Endothelial cell of umbilical vein (primary cell): ENCODE data around the gene SSC5D. TPM values are rescaled to one million over a fixed set of nuclear protein-coding genes. Genes with fewer than 3 reads are reported as not detected.

Experiments
- BruUV-seq: library from RNA; stranded (reverse); fragments of 400-500 nt; replicated peaks from 2 replicates; lab custom pipeline; 2021; lab: Mats Ljungman, UMichigan
- CTCF ChIA-PET: fragments of 300-600, 350-600 bp; sonication (Branson Sonifier 250); formaldehyde crosslinking; loops from one replicate; lab custom pipeline; 2021; ENCODE audit warnings: antibody characterized with exemption, inconsistent platforms; lab: Charles Lee
- POLR2A ChIA-PET: fragments of 300-600, 350-600 bp; sonication (Branson Sonifier 250); formaldehyde crosslinking; loops from one replicate; lab custom pipeline; 2021; ENCODE audit warnings: antibody characterized with exemption, inconsistent platforms; lab: Charles Lee
- DNase-seq: peaks from one replicate; pipeline ENCODE4 v3.0.0-alpha.2; 2011; ENCODE audit warnings: low read depth, low spot score
- FAIRE-seq: peaks from 2 replicates; lab custom pipeline; 2011; peaks lifted over from hg19 to GRCh38; lab: Jason Lieb, UNC
- H2AFZ ChIP-seq: 2 replicates; pipeline ENCODE4 v1.6.0; 2012; ENCODE audit warnings: low read depth, low read length, control low read depth, inconsistent platforms
- H3K27ac ChIP-seq: 2 replicates; pipeline ENCODE4 v1.5.1; 2011; ENCODE audit warnings: low read depth, mild to moderate bottlenecking, control low read depth, low read length, moderate library complexity; ENCODE audit not compliant: insufficient read depth
- H3K27me3 ChIP-seq, 2 experiments: 2 replicates each; pipeline versions ENCODE4 v1.6.0 to v1.6.1; 2011; ENCODE audit warnings: low read length in 2 of 2, mixed read lengths in 1 of 2; ENCODE audit not compliant: control insufficient read depth in 2 of 2, insufficient read depth in 2 of 2
- H3K36me3 ChIP-seq, 2 experiments: 2 replicates in 1 of 2; 3 replicates in 1 of 2; pipeline ENCODE4 v1.5.1; 2011; ENCODE audit warnings: low read length in 2 of 2, mild to moderate bottlenecking in 1 of 2, moderate library complexity in 1 of 2; ENCODE audit not compliant: control insufficient read depth in 2 of 2, insufficient read depth in 2 of 2; ENCODE audit errors: extremely low read depth in 1 of 2
- H3K4me1 ChIP-seq: 3 replicates; pipeline ENCODE4 v1.5.1; 2011; ENCODE audit warnings: mild to moderate bottlenecking, low read length; ENCODE audit not compliant: control insufficient read depth, insufficient read depth; ENCODE audit errors: extremely low read depth
- H3K4me2 ChIP-seq: 2 replicates; pipeline ENCODE4 v1.6.1; 2011; ENCODE audit warnings: low read length, control low read depth, mixed read lengths; ENCODE audit not compliant: insufficient read depth
- H3K4me3 ChIP-seq, 3 experiments: fragments of 200-600 bp in 1 of 3; sonication (generic), shearing (Covaris generic) in 1 of 3; replicated peaks in 1 of 3; 2 replicates each; pipeline ENCODE4 v1.5.1; 2011 to 2016; ENCODE audit warnings: control low read depth in 3 of 3, low read length in 3 of 3, mild to moderate bottlenecking in 2 of 3, inconsistent platforms in 1 of 3, low read depth in 1 of 3, moderate library complexity in 1 of 3; ENCODE audit not compliant: insufficient read depth in 1 of 3
- H3K79me2 ChIP-seq: 2 replicates; pipeline ENCODE4 v1.6.0; 2012; ENCODE audit warnings: low read length, inconsistent platforms; ENCODE audit not compliant: control insufficient read depth, insufficient read depth
- H3K9ac ChIP-seq: replicated peaks from 2 replicates; pipeline ENCODE3; 2011; ENCODE audit warnings: low read length, control low read depth; ENCODE audit not compliant: insufficient read depth; ENCODE audit errors: extremely low read depth
- H3K9me1 ChIP-seq: replicated peaks from 3 replicates; pipeline ENCODE4 v1.6.0; 2011; ENCODE audit warnings: mild to moderate bottlenecking, low read length; ENCODE audit not compliant: control insufficient read depth, insufficient read depth; ENCODE audit errors: extremely low read depth
- H3K9me3 ChIP-seq: replicated peaks from 2 replicates; pipeline ENCODE4 v1.5.1; 2012; ENCODE audit warnings: low read length, inconsistent platforms; ENCODE audit not compliant: control insufficient read depth, insufficient read depth
- H4K20me1 ChIP-seq: replicated peaks from 2 replicates; pipeline ENCODE3; 2011; ENCODE audit warnings: mild to moderate bottlenecking, low read length; ENCODE audit not compliant: control insufficient read depth, insufficient read depth; ENCODE audit errors: extremely low read depth
- EZH2 ChIP-seq: IDR thresholded peaks from 2 replicates; pipeline ENCODE4 v1.6.1; 2012; ENCODE audit warnings: borderline replicate concordance, low read depth, mild to moderate bottlenecking, moderate library complexity, low read length, inconsistent platforms; ENCODE audit not compliant: severe bottlenecking
- FOS ChIP-seq: IDR thresholded peaks from 2 replicates; pipeline ENCODE4 v1.6.1; 2011; ENCODE audit warnings: mild to moderate bottlenecking, low read length, moderate library complexity, borderline replicate concordance; ENCODE audit not compliant: insufficient read depth
- JUN ChIP-seq: IDR thresholded peaks from 2 replicates; pipeline ENCODE4 v1.6.1; 2011; ENCODE audit warnings: borderline replicate concordance, low read depth; ENCODE audit not compliant: insufficient read length, insufficient read depth
- MYC ChIP-seq: IDR thresholded peaks from one replicate; pipeline ENCODE4 v1.6.1; 2011; ENCODE audit warnings: mild to moderate bottlenecking, low read depth, low read length
- dilution Hi-C: fragments of 300-500 bp; cut with MboI; formaldehyde crosslinking; loops from one replicate; pipeline ENCODE4 v1.15.0; 2019; ENCODE audit warnings: low sequenced_read_pairs; ENCODE audit not compliant: extremely low pct_ligation_motif_present
- intact Hi-C: fragments of 100-400 bp; cut with micrococcal nuclease; formaldehyde crosslinking; loops from one replicate; pipeline ENCODE4 v1.10.0; 2022
- polyA plus RNA-seq, 4 experiments: library from polyadenylated mRNA; depleted of rRNA in 3 of 4; stranded (reverse) in 3 of 4; unstranded in 1 of 4; fragments of >200 nt; gene quantifications; 2 replicates each; pipeline versions ENCODE4 v1.2.1 to v1.2.3, GENCODE V29; 2011 to 2012; ENCODE audit warnings: missing spikeins in 1 of 4
- total RNA-seq: library from RNA; stranded (reverse); gene quantifications from 2 replicates; pipeline ENCODE4 v1.2.3, GENCODE V29; 2021

The SSC5D gene
- total and polyA plus RNA-seq, 2 donors (not counting 3 experiments of a cell fraction or from before 2014, with no cell fraction given) = 0.47 to 1.3 TPM

GRCh38 chr19:55543567-55543966, 55.3 kb downstream of the SSC5D start:
- no peak overlapping the region for H3K4me3 ChIP-seq
- H3K27ac ChIP-seq = no peak overlapping the region
- H3K27me3 ChIP-seq = no peaks in the 10 kb centered on the region
- H3K4me2 ChIP-seq = no peak overlapping the region
- FAIRE-seq (no peak), DNase-seq (no peak)
- no peaks in the 10 kb centered on the region for H3K9me1 ChIP-seq
- no peak overlapping the region for H3K9ac ChIP-seq
- TF ChIP-seq MYC (no peak), EZH2 (no peak)
- peaks cover 18% of the 10 kb centered on the region for H3K4me1 ChIP-seq
- H3K79me2 ChIP-seq = no peaks in the 10 kb centered on the region
- H3K36me3 ChIP-seq = no peaks in the 10 kb centered on the region
- POLR2A ChIA-PET = no interaction called here
- BruUV-seq = no TSS peak
- intact Hi-C loops (no loop called here), dilution Hi-C loops (no loop called here)
- CTCF ChIA-PET = no interaction called here
- H4K20me1 ChIP-seq = no peaks in the 10 kb centered on the region
- H3K9me3 ChIP-seq = no peaks in the 10 kb centered on the region
- no peak overlapping the region for H2AFZ ChIP-seq

GRCh38 chr19:55544014-55544413, 55.8 kb downstream of the SSC5D start:
- TF ChIP-seq JUN (no peak), FOS (no peak)
- Histone ChIP-seq H3K27me3 (no peaks in the 10 kb centered on the region), H3K4me1 (peaks cover 21% of the 10 kb centered on the region), H4K20me1 (no peaks in the 10 kb centered on the region), H3K27ac (no peak overlapping the region), H3K4me3 (no peak overlapping the region), H3K9me1 (no peaks in the 10 kb centered on the region), H3K36me3 (no peaks in the 10 kb centered on the region), H3K4me2 (no peak overlapping the region), H3K9ac (no peak overlapping the region), H3K9me3 (no peaks in the 10 kb centered on the region), H2AFZ (no peak overlapping the region), H3K79me2 (no peaks in the 10 kb centered on the region)
- no TSS peak for BruUV-seq
- POLR2A ChIA-PET = interaction anchor here (0.5 kb wide), 1 partner anchor 81 kb away, joined by 5 read pairs; the partner anchor contains the start of gene ZNF784
- CTCF ChIA-PET = no interaction called here
- DNase-seq (no peak), FAIRE-seq (no peak)
- intact Hi-C loops (no loop called here), dilution Hi-C loops (no loop called here)
